ENCODE results near the gene CLC.
"Not testable (repeated sequence)": the region's sequence is repeated elsewhere in the genome, so short reads cannot be mapped to it uniquely, and the experiment has no call there.

The CLC gene

DNA sequence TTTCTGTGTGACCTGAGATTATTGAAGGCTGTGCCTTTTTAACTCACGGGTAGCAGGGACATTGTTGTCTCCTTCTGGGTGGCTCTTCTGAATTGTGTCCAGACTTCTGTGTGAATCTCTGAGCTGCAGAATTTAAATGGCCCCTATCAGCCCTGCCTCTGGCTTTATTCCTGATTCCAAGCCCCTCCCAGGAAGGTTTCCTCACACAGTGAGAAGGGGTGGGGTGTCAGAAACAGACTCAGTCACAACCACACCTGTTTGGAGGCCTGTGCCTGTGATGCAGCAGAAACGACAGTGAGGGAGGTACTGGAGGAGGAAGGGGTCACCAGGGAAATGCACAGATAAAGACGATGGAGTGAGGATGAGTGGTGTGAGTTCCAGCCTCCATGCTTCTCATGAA, at the start of gene CLC:
CLC (minus strand) TSS at position 139 of the 400 bp plus-strand sequence; CDS start at position 62, 77 bp downstream.
- in situ Hi-C loops (cut with MboI; ENCODE audit: low sequenced_read_pairs) = no loop called here

GRCh38 chr19:39780894-39781293, 43.1 kb upstream of the CLC start:
- in situ Hi-C loops (cut with MboI; ENCODE audit: low sequenced_read_pairs) = no loop called here

DNA sequence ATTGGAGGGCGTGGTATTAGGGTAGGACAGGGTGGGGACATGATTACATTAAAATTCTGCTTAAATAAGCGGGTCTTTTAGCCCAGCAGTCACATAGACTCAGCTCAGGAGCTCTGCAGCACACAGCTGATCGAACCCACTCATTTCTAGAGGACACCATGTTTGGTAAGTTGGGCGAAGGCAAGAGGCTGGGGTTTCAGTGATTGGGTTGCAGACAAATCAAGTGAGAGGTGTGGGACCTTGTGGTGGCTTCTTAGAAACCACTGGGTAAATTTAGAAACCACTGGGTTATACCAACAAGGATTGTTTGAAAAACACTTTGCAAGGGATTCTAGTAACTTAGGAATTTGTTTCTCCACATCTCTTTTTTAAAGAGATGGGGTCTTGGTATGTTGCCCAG, 40.9 kb upstream of the CLC start, which contains the start of gene LEUTX:
LEUTX (plus strand) TSS at position 92 of the 400 bp plus-strand sequence; CDS start at position 159, 67 bp downstream.
- in situ Hi-C loops (cut with MboI; ENCODE audit: low sequenced_read_pairs) = no loop called here

DNA sequence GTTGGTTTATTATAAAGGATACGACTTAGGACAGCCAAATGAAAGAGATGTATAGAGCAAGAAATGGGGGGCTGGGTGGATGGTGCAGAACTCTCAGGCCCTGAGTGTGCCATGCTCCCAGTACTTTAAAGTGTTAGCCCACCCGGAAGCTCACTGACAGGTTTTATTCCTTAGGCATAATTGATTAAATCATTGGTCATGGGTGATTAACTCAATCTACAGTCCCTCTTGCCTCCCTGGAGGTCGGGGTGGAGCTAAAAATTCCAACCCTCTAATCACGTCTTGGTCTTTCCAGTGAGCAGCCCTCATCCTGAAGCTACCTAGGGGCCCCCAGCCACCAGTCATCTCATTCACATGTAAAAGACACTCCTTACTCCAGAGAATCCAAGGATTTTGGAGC, 31.0 kb upstream of the CLC start:
- in situ Hi-C loops (cut with MboI; ENCODE audit: low sequenced_read_pairs) = no loop called here

DNA sequence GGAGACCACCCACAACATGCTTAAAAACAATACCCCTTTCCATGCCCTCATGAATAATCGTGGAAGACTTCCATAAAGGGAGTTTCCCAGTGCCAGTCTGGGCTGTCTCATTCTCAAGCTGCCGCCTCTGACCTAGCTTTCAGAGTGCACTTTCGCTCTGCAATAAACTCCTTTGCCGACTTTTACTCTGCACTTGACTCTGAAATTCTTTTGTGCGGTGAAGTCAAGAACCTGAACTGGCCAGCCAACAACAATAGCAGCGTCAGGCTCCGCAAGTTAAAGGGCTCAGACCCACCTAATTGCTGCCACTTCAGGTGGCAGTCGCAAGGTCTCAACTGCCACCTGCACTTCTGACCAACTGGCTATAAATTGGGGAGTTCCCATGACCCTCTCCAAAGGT, 30.5 kb upstream of the CLC start:
- in situ Hi-C loops (cut with MboI; ENCODE audit: low sequenced_read_pairs) = no loop called here

GRCh38 chr19:39765091-39766076, 27.6 kb upstream of the CLC start:
- in situ Hi-C loops (cut with MboI; ENCODE audit: low sequenced_read_pairs) = no loop called here

DNA sequence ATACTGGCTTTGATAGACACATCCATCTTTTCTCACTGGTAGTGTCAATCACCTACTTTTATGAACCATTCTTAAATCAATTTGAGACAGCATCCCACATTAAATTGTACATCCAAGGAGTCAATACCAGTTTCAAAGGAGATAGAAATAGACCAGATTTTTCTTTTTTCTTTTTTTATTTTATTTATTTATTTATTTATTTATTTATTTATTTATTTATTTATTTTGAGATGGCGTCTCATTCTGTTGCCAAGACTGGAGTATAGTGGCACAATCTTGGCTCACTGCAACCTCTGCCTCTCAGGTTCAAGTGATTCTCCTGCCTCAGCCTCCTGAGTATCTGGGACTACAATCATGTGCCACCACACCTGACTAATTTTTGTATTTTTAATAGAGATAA, 24.0 kb upstream of the CLC start:
- in situ Hi-C loops (cut with MboI; ENCODE audit: low sequenced_read_pairs) = not testable (repeated sequence)

DNA sequence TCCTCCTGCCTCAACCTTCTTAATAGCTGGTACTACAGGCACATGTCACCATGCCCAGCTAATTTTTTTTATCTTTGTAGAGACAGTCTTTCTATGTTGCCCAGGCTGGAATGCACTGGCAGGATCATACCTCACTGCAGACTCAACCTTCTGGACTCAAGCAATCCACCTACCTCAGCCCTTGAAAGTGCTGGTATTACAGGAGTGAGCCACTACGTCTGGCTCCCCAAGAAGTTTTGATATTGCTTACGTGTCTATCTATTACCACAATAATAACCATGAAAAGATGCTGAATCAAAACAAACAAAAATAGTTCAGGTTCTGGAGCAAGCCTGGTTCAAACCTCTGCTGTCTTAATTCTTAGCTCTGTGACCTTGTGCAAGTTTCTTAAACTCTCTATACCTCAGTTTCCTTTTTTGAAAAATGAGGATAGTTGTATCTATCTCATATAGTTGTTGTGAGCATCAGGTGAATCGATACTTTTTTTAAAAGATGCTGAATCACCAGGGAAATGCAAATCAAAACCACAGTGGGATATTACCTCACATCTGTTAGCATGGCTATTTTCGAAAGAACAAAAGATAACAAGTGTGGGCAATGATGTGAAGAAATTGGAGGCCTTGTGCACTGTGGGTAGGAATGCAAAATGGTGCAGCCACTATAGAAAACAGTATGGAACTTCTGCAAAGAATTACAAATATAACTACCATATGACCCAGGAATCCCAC, 21.8 kb upstream of the CLC start:
- in situ Hi-C loops (cut with MboI; ENCODE audit: low sequenced_read_pairs) = no loop called here

GRCh38 chr19:39754971-39755370, 17.1 kb upstream of the CLC start:
- in situ Hi-C loops (cut with MboI; ENCODE audit: low sequenced_read_pairs) = no loop called here

GRCh38 chr19:39754544-39754943, 16.7 kb upstream of the CLC start:
- in situ Hi-C loops (cut with MboI; ENCODE audit: low sequenced_read_pairs) = no loop called here

DNA sequence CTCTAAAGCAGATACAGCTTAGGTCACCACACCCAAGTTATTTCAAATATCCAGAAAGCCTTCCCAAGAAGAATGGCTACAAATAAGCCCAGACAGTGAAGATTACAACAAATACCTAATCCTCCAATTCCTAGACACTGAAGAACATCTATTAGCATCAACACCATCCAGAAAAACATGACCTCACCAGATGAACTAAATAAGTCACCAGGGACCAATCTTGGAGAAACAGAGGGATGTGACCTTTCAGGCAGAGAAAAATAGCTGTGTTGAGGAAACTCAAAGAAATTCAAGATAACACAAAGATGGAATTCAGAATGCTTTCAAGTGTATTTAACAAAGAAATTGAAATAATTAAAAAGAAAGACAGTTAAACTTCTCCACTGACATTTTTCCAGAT, 15.0 kb upstream of the CLC start:
- in situ Hi-C loops (cut with MboI; ENCODE audit: low sequenced_read_pairs) = no loop called here

- in situ Hi-C loops (cut with MboI; ENCODE audit: low sequenced_read_pairs) = no loop called here
These were observed 14.6 kb upstream of the CLC start for GRCh38 chr19:39752390-39752789.

GRCh38 chr19:39749981-39750380, 12.2 kb upstream of the CLC start:
- in situ Hi-C loops (cut with MboI; ENCODE audit: low sequenced_read_pairs) = no loop called here

DNA sequence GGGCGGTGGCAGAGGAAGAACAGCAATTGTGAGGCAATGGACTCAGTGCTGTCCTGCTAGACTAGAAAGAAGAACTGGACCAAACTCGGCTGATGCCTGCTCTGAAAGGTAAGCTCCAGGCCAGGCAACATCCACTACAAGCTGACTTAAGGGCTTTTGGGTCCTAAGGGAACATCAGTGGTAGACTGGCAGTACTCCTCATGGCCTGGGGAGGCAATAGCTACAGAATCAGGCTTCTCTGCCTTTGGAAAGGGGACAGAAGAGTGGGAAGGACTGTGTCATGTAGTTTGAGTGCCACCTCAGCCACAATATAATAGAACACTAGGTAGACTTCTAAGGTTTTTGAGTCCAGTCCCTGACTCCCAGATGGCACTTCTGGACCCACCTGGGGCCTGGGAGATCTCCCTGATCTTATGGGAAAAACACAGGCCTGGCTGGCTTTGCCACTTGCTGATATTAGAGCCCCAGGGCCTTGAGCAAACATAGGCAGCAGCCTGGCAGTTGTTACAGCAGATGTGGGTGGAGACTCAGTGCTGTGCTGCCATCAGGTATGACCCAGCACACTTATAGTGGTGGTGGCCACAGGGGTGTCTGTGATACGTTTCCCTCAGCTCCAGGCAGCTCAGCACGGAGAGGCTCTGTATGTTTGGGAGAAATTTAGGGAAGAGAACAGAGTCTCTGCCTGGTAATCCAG, 9.2 kb upstream of the CLC start:
- in situ Hi-C loops (cut with MboI; ENCODE audit: low sequenced_read_pairs) = no loop called here

GRCh38 chr19:39745643-39746042, 7.8 kb upstream of the CLC start:
- in situ Hi-C loops (cut with MboI; ENCODE audit: low sequenced_read_pairs) = no loop called here

GRCh38 chr19:39740395-39740794, 2.6 kb upstream of the CLC start:
- in situ Hi-C loops (cut with MboI; ENCODE audit: low sequenced_read_pairs) = no loop called here

DNA sequence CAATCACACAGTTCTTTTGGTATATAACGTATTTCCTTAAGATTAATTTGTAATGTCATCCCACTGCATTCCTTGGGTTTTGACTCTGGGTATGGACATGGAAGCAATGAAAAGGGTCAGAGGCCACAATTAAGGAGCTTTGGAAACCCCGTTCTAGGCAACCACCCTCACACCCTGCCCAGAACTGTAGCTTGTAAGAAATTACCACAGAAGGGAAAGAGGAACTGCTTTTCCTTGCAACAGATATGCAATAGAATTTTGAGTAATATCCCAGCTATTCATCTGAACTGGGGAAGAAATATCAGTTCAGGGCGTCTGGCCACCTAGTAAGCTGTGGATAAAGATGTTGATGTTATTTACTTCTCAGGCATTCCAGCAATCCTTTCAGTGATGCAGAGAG, 985 bp upstream of the CLC start:
- in situ Hi-C loops (cut with MboI; ENCODE audit: low sequenced_read_pairs) = no loop called here

DNA sequence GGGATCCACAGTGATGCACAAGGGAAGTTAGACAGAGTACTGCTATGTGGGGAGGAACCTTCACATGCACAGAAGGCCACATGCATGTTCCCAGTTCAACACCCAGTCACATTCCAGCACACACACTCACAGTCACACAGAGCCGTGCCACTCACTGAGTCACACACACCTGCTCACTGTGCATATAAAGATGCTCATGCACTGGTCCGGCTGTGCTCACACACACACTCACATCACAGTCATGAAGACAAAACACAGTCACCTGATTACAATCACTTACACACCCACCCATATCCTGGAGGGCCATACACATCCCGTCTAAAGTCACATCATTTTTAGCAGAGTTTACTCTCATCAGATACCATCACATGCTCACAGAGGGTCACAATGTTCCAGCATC, 478 bp downstream of the CLC start:
- in situ Hi-C loops (cut with MboI; ENCODE audit: low sequenced_read_pairs) = no loop called here

- in situ Hi-C loops (cut with MboI; ENCODE audit: low sequenced_read_pairs) = no loop called here
These were observed 1.7 kb downstream of the CLC start for GRCh38 chr19:39736088-39736487.

DNA sequence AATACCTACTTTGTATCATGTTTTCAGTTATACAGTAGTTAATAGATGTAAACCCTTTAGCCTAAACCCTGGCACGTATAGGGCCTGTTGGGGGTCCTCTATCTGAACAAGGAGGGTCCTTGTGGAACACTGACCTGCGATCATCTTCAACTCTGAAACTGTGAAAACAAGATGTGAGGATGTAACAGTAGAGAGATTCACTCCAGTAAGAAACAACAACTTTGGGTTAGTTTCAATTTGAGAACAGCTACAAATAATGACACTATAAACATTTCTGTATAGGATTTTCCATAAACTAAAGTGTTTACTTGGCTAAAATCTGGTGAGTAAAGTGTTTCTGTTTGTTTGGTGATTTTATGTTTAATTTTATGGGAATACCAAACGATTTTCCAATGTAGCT, 2.1 kb downstream of the CLC start:
- in situ Hi-C loops (cut with MboI; ENCODE audit: low sequenced_read_pairs) = no loop called here

GRCh38 chr19:39733841-39734240, 4.0 kb downstream of the CLC start:
- in situ Hi-C loops (cut with MboI; ENCODE audit: low sequenced_read_pairs) = no loop called here
